SH-SY5Y (cell line): ENCODE results near the gene ACSS3.

Experiments used
- GATA2 ChIP-seq: IDR thresholded peaks from 2 replicates; pipeline ENCODE4 v1.6.1; 2011; ENCODE audit warnings: mild to moderate bottlenecking, low read depth, low read length
- GATA3 ChIP-seq: IDR thresholded peaks from 2 replicates; pipeline ENCODE4 v1.6.1; 2011; ENCODE audit warnings: low read depth, mild to moderate bottlenecking, low read length, moderate library complexity

ACSS3 gene

GRCh38 chr12:81259360-81259759 lies 181.5 kb downstream of the ACSS3 start:
- no peak for TF ChIP-seq GATA3
- no peak for TF ChIP-seq GATA2

GRCh38 chr12:81261508-81262207 lies 183.8 kb downstream of the ACSS3 start:
- TF ChIP-seq GATA2 (no peak), GATA3 (no peak)

- no peak for TF ChIP-seq GATA2
- TF ChIP-seq GATA3 = no peak
Observed at GRCh38 chr12:81263072-81263471, 185.2 kb downstream of the ACSS3 start.

- TF ChIP-seq GATA2 (no peak), GATA3 (no peak)
Observed at GRCh38 chr12:81270385-81270784, 192.5 kb downstream of the ACSS3 start.

GRCh38 chr12:81274637-81275529 lies 197.0 kb downstream of the ACSS3 start:
- TF ChIP-seq GATA3 (no peak), GATA2 (no peak)

GRCh38 chr12:81284137-81284536 lies 206.3 kb downstream of the ACSS3 start:
- TF ChIP-seq GATA3 (no peak), GATA2 (no peak)

GRCh38 chr12:81288651-81289050 lies 210.8 kb downstream of the ACSS3 start:
- no peak for TF ChIP-seq GATA3
- TF ChIP-seq GATA2 = no peak

GRCh38 chr12:81294325-81295190 lies 216.7 kb downstream of the ACSS3 start:
- TF ChIP-seq GATA3 (no peak), GATA2 (no peak)

- TF ChIP-seq GATA2 (no peak), GATA3 (no peak)
Observed at GRCh38 chr12:81295251-81295650, 217.4 kb downstream of the ACSS3 start.

- TF ChIP-seq GATA3 = no peak
- TF ChIP-seq GATA2 = no peak
Observed at GRCh38 chr12:81296556-81297305, 218.9 kb downstream of the ACSS3 start.

- TF ChIP-seq GATA2 (no peak), GATA3 (no peak)
Observed at GRCh38 chr12:81297601-81298000, 219.7 kb downstream of the ACSS3 start.

- no peak for TF ChIP-seq GATA3
- TF ChIP-seq GATA2 = no peak
Observed at GRCh38 chr12:81300454-81300853, 222.6 kb downstream of the ACSS3 start.

- no peak for TF ChIP-seq GATA2
- no peak for TF ChIP-seq GATA3
Observed at GRCh38 chr12:81303935-81304334, 226.1 kb downstream of the ACSS3 start.
